Lower leg skin (tissue), 4 donors: ENCODE measurements around the gene UBASH3B. TPM values are rescaled to one million over a fixed set of nuclear protein-coding genes. Genes with fewer than 3 reads are reported as not detected.

Experiments used
- DNase-seq, 2 donors: peaks; one replicate each; pipeline ENCODE4 v3.0.0-alpha.2; 2019; ENCODE audit warnings: low spot score in 2 of 2
- H3K4me3 ChIP-seq: fragments of 200-600 bp; sonication (generic); 2 replicates; pipeline ENCODE4 v1.5.1; 2017; ENCODE audit warnings: mild to moderate bottlenecking, low read depth; ENCODE audit not compliant: poor library complexity, severe bottlenecking
- CTCF ChIP-seq, 3 donors: fragments of 450-650 bp; IDR thresholded peaks; one replicate each; pipeline ENCODE4 v1.5.1; 2016; ENCODE audit warnings: antibody characterized with exemption in 3 of 3, mild to moderate bottlenecking in 3 of 3, moderate library complexity in 2 of 3
- POLR2A ChIP-seq, 2 donors: fragments of 450-650 bp; IDR thresholded peaks; one replicate each; pipeline ENCODE4 v1.6.1; 2016 to 2017; ENCODE audit warnings: antibody characterized with exemption in 2 of 2, mild to moderate bottlenecking in 1 of 2, moderate library complexity in 1 of 2
- WGBS, 2 donors: methylation state at CpG; one replicate each; pipeline ENCODE4 v1.1.5; 2018; 5-methylcytosine and 5-hydroxymethylcytosine counted together
- intact Hi-C: fragments of 100-400 bp; cut with DNase I; formaldehyde crosslinking; loops from one replicate; pipeline ENCODE4 v1.15.0; 2023; ENCODE audit warnings: low total_unique reads
- total RNA-seq, 4 donors: library from RNA; depleted of rRNA; stranded (reverse); fragments of >200 nt; gene quantifications; one replicate each; pipeline ENCODE4 v1.1.0, GENCODE V29; 2016

The UBASH3B gene
- total RNA-seq, 4 donors from 2014 or later: 14.2 to 58.4 (median 35.6) TPM

DNA sequence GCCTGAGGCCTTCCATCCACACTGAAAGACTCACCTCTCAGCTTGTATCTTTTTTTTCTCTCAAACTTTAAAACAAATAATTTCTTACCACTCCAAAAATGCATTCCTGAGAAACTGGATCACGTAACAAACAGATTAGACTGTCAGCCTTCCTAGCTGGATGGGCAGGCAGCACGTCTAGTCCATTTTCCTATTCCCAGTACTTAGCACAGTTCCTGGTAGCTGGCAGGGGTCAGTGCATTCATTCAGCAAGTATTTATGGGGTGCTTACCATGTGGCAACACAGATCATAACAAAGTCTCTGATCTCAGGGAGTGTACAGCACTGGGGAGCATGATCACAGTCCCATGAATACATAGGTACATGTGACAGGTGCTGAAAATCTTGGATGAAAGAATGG is 89.6 kb downstream of the UBASH3B start:
- 86 to 91% methylated on average over 2 of the region's 2 CpGs for WGBS, 2 donors
- intact Hi-C loops: no loop called here
- TF ChIP-seq POLR2A (IDR thresholded peaks at IDR 0.05) (no peak), CTCF (IDR thresholded peaks at IDR 0.05) (no peak)
- no peak overlapping the region for H3K4me3 ChIP-seq
- no peak for DNase-seq

GRCh38 chr11:122746050-122746478 is 90.5 kb downstream of the UBASH3B start:
- no peak overlapping the region for H3K4me3 ChIP-seq
- WGBS, 2 donors: 75 to 84% methylated on average over 13 of the region's 13 CpGs
- DNase-seq: no peak
- intact Hi-C loops: no loop called here
- no peak for TF ChIP-seq CTCF (IDR thresholded peaks at IDR 0.05)
- TF ChIP-seq POLR2A (IDR thresholded peaks at IDR 0.05): no peak

DNA sequence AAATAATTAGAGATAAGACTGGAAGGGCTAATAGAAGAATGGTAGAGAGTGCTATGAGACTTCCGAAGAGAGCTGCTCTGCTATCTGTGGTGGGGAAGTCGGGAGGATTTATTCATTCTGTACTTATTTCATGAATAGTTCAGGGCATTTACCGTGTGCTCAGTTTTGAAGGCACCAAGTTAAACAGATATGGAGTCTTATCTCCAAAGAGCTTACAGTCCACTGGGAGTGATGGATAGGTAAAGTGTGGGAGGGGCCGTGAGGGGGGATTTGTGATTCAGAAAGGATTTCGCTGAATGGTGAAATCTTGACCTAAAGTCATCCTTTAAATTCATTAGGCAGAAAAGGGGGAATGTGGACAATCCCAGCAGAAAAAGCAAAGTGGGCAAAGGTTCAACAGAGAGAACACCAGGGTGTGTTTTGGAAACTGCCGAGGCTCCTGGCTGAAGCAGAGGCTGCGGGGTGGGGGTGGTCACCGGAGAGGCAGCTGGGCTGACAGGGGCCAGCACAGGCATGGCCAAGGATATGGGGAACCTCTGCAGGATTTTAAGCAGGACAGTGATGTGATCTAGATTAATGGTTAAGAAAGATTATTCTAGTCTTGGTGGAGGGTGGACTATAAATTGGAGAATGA is 91.2 kb downstream of the UBASH3B start:
- intact Hi-C loops: no loop called here
- TF ChIP-seq CTCF (IDR thresholded peaks at IDR 0.05) (no peak), POLR2A (IDR thresholded peaks at IDR 0.05) (no peak)
- DNase-seq: no peak
- 80 to 84% methylated on average over 8 of the region's 8 CpGs for whole genome bisulfite sequencing, 2 donors
- H3K4me3 ChIP-seq: no peak overlapping the region

DNA sequence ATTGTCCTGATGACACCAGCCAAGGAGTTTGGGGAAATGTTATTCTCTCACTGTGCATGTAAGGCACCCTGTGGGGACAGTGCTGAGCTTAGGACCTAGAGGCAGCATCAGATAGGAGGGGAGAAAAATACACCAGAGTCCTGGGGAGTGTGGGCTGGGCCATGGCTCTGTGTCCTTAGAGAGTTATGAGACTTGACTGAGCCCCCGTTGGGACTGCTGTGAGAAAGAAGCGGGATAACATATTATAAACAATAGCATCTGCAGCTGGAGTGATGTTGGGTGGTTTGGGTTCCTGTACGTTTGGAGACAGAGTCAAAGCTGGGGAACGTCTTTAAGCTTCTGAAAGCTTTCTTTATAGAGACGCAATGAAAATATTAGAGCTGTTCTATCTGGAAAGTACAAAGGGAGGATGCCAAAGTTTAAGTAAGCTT is 91.8 kb downstream of the UBASH3B start:
- TF ChIP-seq POLR2A (IDR thresholded peaks at IDR 0.05) (no peak), CTCF (IDR thresholded peaks at IDR 0.05) (no peak)
- no peak overlapping the region for H3K4me3 ChIP-seq
- WGBS, 2 donors: 60% methylated on average over 5 of the region's 5 CpGs
- DNase-seq: no peak
- intact Hi-C loops: no loop called here

GRCh38 chr11:122749005-122749687 is 93.6 kb downstream of the UBASH3B start:
- DNase-seq: peak in 1 of 2 donors; percentile 54
- intact Hi-C loops: no loop called here
- H3K4me3 ChIP-seq: no peak overlapping the region
- TF ChIP-seq POLR2A (IDR thresholded peaks at IDR 0.05) (no peak), CTCF (IDR thresholded peaks at IDR 0.05) (no peak)
- 18 to 32% methylated on average over 5 of the region's 5 CpGs for WGBS, 2 donors
